ENCODE results near the gene DESI1.

Gene DESI1

GRCh38 chr22:41557401-41558240, 63.2 kb downstream of the DESI1 start:
- no peak for DNase-seq (ENCODE audit: low read depth)

GRCh38 chr22:41556561-41556960, 64.3 kb downstream of the DESI1 start:
- DNase-seq (ENCODE audit: low read depth) = no peak

- DNase-seq (ENCODE audit: low read depth) = no peak
These were observed 65.4 kb downstream of the DESI1 start for GRCh38 chr22:41555325-41555982.

GRCh38 chr22:41551877-41552582, 68.8 kb downstream of the DESI1 start:
- DNase-seq (ENCODE audit: low read depth) = no peak

- DNase-seq (ENCODE audit: low read depth) = no peak
These were observed 69.8 kb downstream of the DESI1 start for GRCh38 chr22:41550952-41551491.

GRCh38 chr22:41548830-41549211, 72.0 kb downstream of the DESI1 start:
- DNase-seq (ENCODE audit: low read depth) = no peak

Data from activated T-helper 1 cell treated with Interleukin-2 at 50 U/mL for 16 hours (primary cell).